IMR-90 (cell line): ENCODE measurements around the gene FBXL14. TPM values are rescaled to one million over a fixed set of nuclear protein-coding genes. Genes with fewer than 3 reads are reported as not detected.
A peak's percentile ranks its signal among the peaks of the same experiment; 100 is the strongest.

Experiments used
- ATAC-seq: fragments of 200-7000 bp; cut with Tn5 transposase; 2 replicates; pipeline ENCODE4 v1.9.1; 2020; ENCODE audit warnings: low read depth, mild to moderate bottlenecking, moderate library complexity
- BruUV-seq: library from RNA; stranded (reverse); fragments of 400-500 nt; replicated peaks from 2 replicates; lab custom pipeline; 2021; lab: Mats Ljungman, UMichigan
- CTCF ChIA-PET: fragments of 300-600 bp; formaldehyde crosslinking; extraction: SDS; loops from one replicate; lab custom pipeline; 2021; ENCODE audit warnings: antibody characterized with exemption; lab: Yijun Ruan, JAX
- POLR2A ChIA-PET: fragments of 300-600 bp; sonication (Branson Sonifier 250); formaldehyde crosslinking; loops from one replicate; lab custom pipeline; 2022; ENCODE audit warnings: antibody characterized with exemption; ENCODE audit not compliant: unreplicated experiment; lab: Charles Lee
- DNase-seq: peaks from one replicate; pipeline ENCODE4 v3.0.0; 2013
- H2AFZ ChIP-seq: replicated peaks from 2 replicates; pipeline ENCODE3; 2013; ENCODE audit warnings: low read length, mild to moderate bottlenecking; ENCODE audit not compliant: poor library complexity
- H2AK5ac ChIP-seq: 2 replicates; pipeline ENCODE4 v1.6.1; 2013; ENCODE audit warnings: low read depth, low read length, inconsistent platforms
- H2AK9ac ChIP-seq: replicated peaks from 2 replicates; pipeline ENCODE3; 2013; ENCODE audit warnings: mild to moderate bottlenecking, low read depth, low read length, moderate library complexity; ENCODE audit not compliant: poor library complexity
- H2BK120ac ChIP-seq: 2 replicates; pipeline ENCODE4 v1.6.1; 2013; ENCODE audit warnings: low read depth, low read length, inconsistent platforms
- H2BK15ac ChIP-seq: 3 replicates; pipeline ENCODE4 v1.6.1; 2013; ENCODE audit warnings: low read depth, low read length, inconsistent platforms
- H2BK20ac ChIP-seq: 2 replicates; pipeline ENCODE4 v1.6.1; 2013; ENCODE audit warnings: low read depth, mild to moderate bottlenecking, inconsistent platforms, low read length, moderate library complexity
- H2BK5ac ChIP-seq: 2 replicates; pipeline ENCODE4 v1.6.1; 2013; ENCODE audit warnings: mild to moderate bottlenecking, low read depth, low read length, inconsistent platforms; ENCODE audit not compliant: poor library complexity, severe bottlenecking
- H3K14ac ChIP-seq: replicated peaks from 2 replicates; pipeline ENCODE4 v1.6.1; 2013; ENCODE audit warnings: low read depth, low read length, inconsistent platforms
- H3K18ac ChIP-seq: 2 replicates; pipeline ENCODE4 v1.6.1; 2013; ENCODE audit warnings: low read depth, low read length, control low read depth
- H3K23ac ChIP-seq: 2 replicates; pipeline ENCODE4 v1.6.1; 2013; ENCODE audit warnings: low read depth, low read length, inconsistent platforms
- H3K27ac ChIP-seq: 2 replicates; pipeline ENCODE4 v1.5.1; 2013; ENCODE audit warnings: mild to moderate bottlenecking, control low read depth, low read length; ENCODE audit not compliant: insufficient read depth
- H3K27me3 ChIP-seq: 2 replicates; pipeline ENCODE4 v1.6.1; 2013; ENCODE audit warnings: low read length; ENCODE audit not compliant: control insufficient read depth, insufficient read depth
- H3K36me3 ChIP-seq: 2 replicates; pipeline ENCODE4 v1.6.1; 2013; ENCODE audit warnings: low read length, mixed read lengths; ENCODE audit not compliant: control insufficient read depth, insufficient read depth
- H3K4ac ChIP-seq: 2 replicates; pipeline ENCODE4 v1.6.1; 2013; ENCODE audit warnings: low read depth, low read length, inconsistent platforms
- H3K4me1 ChIP-seq: 2 replicates; pipeline ENCODE4 v1.6.1; 2013; ENCODE audit warnings: low read length, mixed read lengths; ENCODE audit not compliant: control insufficient read depth, insufficient read depth
- H3K4me2 ChIP-seq: 2 replicates; pipeline ENCODE4 v1.6.1; 2013; ENCODE audit warnings: low read depth, mild to moderate bottlenecking, control low read depth, low read length, moderate library complexity
- H3K4me3 ChIP-seq: 2 replicates; pipeline ENCODE4 v1.5.1; 2013; ENCODE audit warnings: low read depth, mild to moderate bottlenecking, control low read depth, low read length, moderate library complexity; ENCODE audit not compliant: insufficient read depth
- H3K56ac ChIP-seq: 2 replicates; pipeline ENCODE4 v1.6.1; 2013; ENCODE audit warnings: low read length, inconsistent platforms; ENCODE audit not compliant: insufficient read depth; ENCODE audit errors: extremely low read depth
- H3K79me1 ChIP-seq, 2 experiments: 2 replicates each; pipeline ENCODE4 v1.6.1; 2013; ENCODE audit warnings: low read length in 2 of 2, inconsistent platforms in 1 of 2, low read depth in 1 of 2
- H3K9ac ChIP-seq: 2 replicates; pipeline ENCODE4 v1.6.1; 2013; ENCODE audit warnings: low read depth, low read length, control low read depth
- H3K9me1 ChIP-seq: 2 replicates; pipeline ENCODE4 v1.6.1; 2013; ENCODE audit warnings: low read length, inconsistent platforms; ENCODE audit not compliant: insufficient read depth
- H3K9me3 ChIP-seq: 2 replicates; pipeline ENCODE4 v1.6.1; 2013; ENCODE audit warnings: low read length; ENCODE audit not compliant: control insufficient read depth, insufficient read depth
- H4K20me1 ChIP-seq: 2 replicates; pipeline ENCODE4 v1.6.1; 2013; ENCODE audit warnings: low read length, inconsistent platforms; ENCODE audit not compliant: insufficient read depth
- H4K5ac ChIP-seq: 2 replicates; pipeline ENCODE4 v1.6.1; 2013; ENCODE audit warnings: mild to moderate bottlenecking, low read depth, low read length, control low read depth
- H4K8ac ChIP-seq, 2 experiments: 2 replicates each; pipeline ENCODE4 v1.6.1; 2013; ENCODE audit warnings: low read depth in 2 of 2, low read length in 2 of 2, control low read depth in 1 of 2, inconsistent platforms in 1 of 2
- H4K91ac ChIP-seq: 2 replicates; pipeline ENCODE4 v1.6.1; 2013; ENCODE audit warnings: low read depth, low read length, inconsistent platforms; ENCODE audit not compliant: insufficient read depth
- BHLHE40 ChIP-seq: fragments of 150-350 bp; IDR thresholded peaks from 2 replicates; pipeline ENCODE4 v1.6.1; 2016; ENCODE audit warnings: mild to moderate bottlenecking, low read depth, low read length
- CEBPB ChIP-seq: IDR thresholded peaks from 2 replicates; pipeline ENCODE4 v1.6.1; 2012; ENCODE audit warnings: low read depth, low read length, improper control_type of control experiment
- CHD1 ChIP-seq: IDR thresholded peaks from 2 replicates; pipeline ENCODE4 v1.6.1; 2012; ENCODE audit warnings: low read depth, low read length, improper control_type of control experiment
- FOS ChIP-seq: fragments of 150-350 bp; IDR thresholded peaks from 2 replicates; pipeline ENCODE4 v1.6.1; 2016; ENCODE audit warnings: low read depth, low read length
- MAFK ChIP-seq: IDR thresholded peaks from 2 replicates; pipeline ENCODE4 v1.6.1; 2012; ENCODE audit warnings: low read depth, low read length, improper control_type of control experiment
- MAZ ChIP-seq: IDR thresholded peaks from 2 replicates; pipeline ENCODE4 v1.6.1; 2012; ENCODE audit warnings: low read depth, mild to moderate bottlenecking, low read length, improper control_type of control experiment, moderate library complexity, borderline replicate concordance
- MXI1 ChIP-seq: IDR thresholded peaks from 2 replicates; pipeline ENCODE4 v1.6.1; 2012; ENCODE audit warnings: low read depth, mild to moderate bottlenecking, low read length, moderate library complexity, borderline replicate concordance
- NFE2L2 ChIP-seq: fragments of 150-350 bp; IDR thresholded peaks from 2 replicates; pipeline ENCODE4 v1.6.1; 2016; ENCODE audit warnings: low read depth, mild to moderate bottlenecking, low read length
- POLR2A ChIP-seq: IDR thresholded peaks from 2 replicates; pipeline ENCODE4 v1.6.1; 2012; ENCODE audit warnings: mild to moderate bottlenecking, low read depth, low read length
- RAD21 ChIP-seq: IDR thresholded peaks from 2 replicates; pipeline ENCODE4 v1.6.1; 2012; ENCODE audit warnings: low read length, improper control_type of control experiment
- RCOR1 ChIP-seq: IDR thresholded peaks from 2 replicates; pipeline ENCODE4 v1.6.1; 2012; ENCODE audit warnings: mild to moderate bottlenecking, low read length, improper control_type of control experiment; ENCODE audit not compliant: insufficient replicate concordance
- RFX5 ChIP-seq: IDR thresholded peaks from 2 replicates; pipeline ENCODE4 v1.8.0; 2012; ENCODE audit warnings: low read depth, mild to moderate bottlenecking, low read length, moderate library complexity
- SMC3 ChIP-seq: fragments of 150-350 bp; IDR thresholded peaks from 2 replicates; pipeline ENCODE4 v1.6.1; 2016; ENCODE audit warnings: low read depth, mild to moderate bottlenecking, antibody characterized with exemption, low read length, moderate library complexity
- WGBS, 2 experiments: methylation state at CpG; one replicate each; pipeline versions ENCODE4 v1.1.5 to v1.1.7; 2013; ENCODE audit warnings: missing lambda C conversion rate in 2 of 2; ENCODE audit not compliant: insufficient read length in 1 of 2; ENCODE audit errors: extremely low coverage in 2 of 2; 5-methylcytosine and 5-hydroxymethylcytosine counted together
- dilution Hi-C: fragments of 300-500 bp; cut with HindIII; formaldehyde crosslinking; loops from one replicate; pipeline ENCODE4 v1.14.3; 2018; ENCODE audit warnings: low sequenced_read_pairs; ENCODE audit not compliant: unreplicated experiment
- in situ Hi-C: fragments of 300-500 bp; cut with MboI; formaldehyde crosslinking; loops from 3 replicates; pipeline ENCODE4 v1.14.3; 2019; ENCODE audit warnings: low sequenced_read_pairs, inconsistent platforms, mixed read lengths
- intact Hi-C: fragments of 100-400 bp; cut with micrococcal nuclease; formaldehyde crosslinking; loops from 2 replicates; pipeline ENCODE4 v1.10.0; 2022
- polyA plus RNA-seq, 3 experiments: library from polyadenylated mRNA; depleted of rRNA; stranded (reverse); fragments of >200 nt; gene quantifications; 2 replicates each; pipeline ENCODE4 v1.2.3, GENCODE V29; 2012; ENCODE audit warnings: low replicate concordance in 1 of 3
- total RNA-seq: library from RNA; depleted of rRNA; stranded (reverse); fragments of >200 nt; gene quantifications from 2 replicates; pipeline ENCODE4 v1.2.3, GENCODE V29; 2012
- TF ChIP-seq, protein P1 (sequence below): fragments of 150-350 bp; IDR thresholded peaks from 2 replicates; pipeline ENCODE4 v1.6.1; 2017; ENCODE audit warnings: mild to moderate bottlenecking, antibody characterized with exemption, low read length, low read depth
- TF ChIP-seq, protein P2 (sequence below): fragments of 150-350 bp; IDR thresholded peaks from 2 replicates; pipeline ENCODE4 v1.6.1; 2016; ENCODE audit warnings: low read depth, mild to moderate bottlenecking, low read length, moderate library complexity, borderline replicate concordance
- TF ChIP-seq, protein P3 (sequence below): conservative IDR thresholded peaks from 2 replicates; pipeline ENCODE4 v1.5.1; 2012; ENCODE audit warnings: mild to moderate bottlenecking, low read depth, low read length, improper control_type of control experiment

FBXL14 gene
- total and polyA plus RNA-seq, 2 of the 4 experiments (the other 2 are of a cell fraction), result 4.7 to 7.3 TPM

DNA sequence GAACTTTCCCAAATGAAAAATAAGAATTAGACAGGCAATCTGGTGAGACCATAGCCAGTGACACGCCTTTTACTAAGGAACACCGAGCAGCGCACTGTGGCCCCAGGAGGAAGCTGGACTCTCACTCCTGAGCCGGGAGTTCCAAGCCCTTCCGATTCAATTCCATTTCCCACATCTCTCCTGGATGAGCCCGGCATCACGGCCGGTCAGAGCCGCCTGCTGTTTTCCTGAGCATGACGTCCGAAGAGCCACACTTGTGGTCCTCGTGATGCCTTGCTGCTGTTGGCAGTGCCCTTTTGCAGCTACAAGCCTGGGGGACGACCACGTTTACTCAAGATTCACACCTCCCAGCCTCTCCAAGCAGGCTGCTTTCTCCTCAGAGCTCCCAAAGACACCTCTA, 40.8 kb downstream of the FBXL14 start:
- H4K91ac ChIP-seq, result peak overlapping the region; percentile 40; the same call in 1 of the 2 replicates
- H2BK5ac ChIP-seq, result peak overlapping the region; percentile 58
- H2BK15ac ChIP-seq, result peak overlapping the region; percentile 46; the same call in 1 of the 3 replicates
- ChIA-PET POLR2A (no interaction called here), CTCF (no interaction called here)
- TF ChIP-seq, protein P1, sequence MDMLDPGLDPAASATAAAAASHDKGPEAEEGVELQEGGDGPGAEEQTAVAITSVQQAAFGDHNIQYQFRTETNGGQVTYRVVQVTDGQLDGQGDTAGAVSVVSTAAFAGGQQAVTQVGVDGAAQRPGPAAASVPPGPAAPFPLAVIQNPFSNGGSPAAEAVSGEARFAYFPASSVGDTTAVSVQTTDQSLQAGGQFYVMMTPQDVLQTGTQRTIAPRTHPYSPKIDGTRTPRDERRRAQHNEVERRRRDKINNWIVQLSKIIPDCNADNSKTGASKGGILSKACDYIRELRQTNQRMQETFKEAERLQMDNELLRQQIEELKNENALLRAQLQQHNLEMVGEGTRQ, result no peak
- TF ChIP-seq BHLHE40 (no peak), RFX5 (no peak), CEBPB (no peak), SMC3 (no peak), CHD1 (no peak), RCOR1 (no peak), POLR2A (no peak), NFE2L2 (no peak), MAZ (no peak), FOS (no peak), MXI1 (no peak), RAD21 (no peak), MAFK (no peak)
- TF ChIP-seq, protein P2, sequence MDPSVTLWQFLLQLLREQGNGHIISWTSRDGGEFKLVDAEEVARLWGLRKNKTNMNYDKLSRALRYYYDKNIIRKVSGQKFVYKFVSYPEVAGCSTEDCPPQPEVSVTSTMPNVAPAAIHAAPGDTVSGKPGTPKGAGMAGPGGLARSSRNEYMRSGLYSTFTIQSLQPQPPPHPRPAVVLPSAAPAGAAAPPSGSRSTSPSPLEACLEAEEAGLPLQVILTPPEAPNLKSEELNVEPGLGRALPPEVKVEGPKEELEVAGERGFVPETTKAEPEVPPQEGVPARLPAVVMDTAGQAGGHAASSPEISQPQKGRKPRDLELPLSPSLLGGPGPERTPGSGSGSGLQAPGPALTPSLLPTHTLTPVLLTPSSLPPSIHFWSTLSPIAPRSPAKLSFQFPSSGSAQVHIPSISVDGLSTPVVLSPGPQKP, result no peak
- TF ChIP-seq, protein P3, sequence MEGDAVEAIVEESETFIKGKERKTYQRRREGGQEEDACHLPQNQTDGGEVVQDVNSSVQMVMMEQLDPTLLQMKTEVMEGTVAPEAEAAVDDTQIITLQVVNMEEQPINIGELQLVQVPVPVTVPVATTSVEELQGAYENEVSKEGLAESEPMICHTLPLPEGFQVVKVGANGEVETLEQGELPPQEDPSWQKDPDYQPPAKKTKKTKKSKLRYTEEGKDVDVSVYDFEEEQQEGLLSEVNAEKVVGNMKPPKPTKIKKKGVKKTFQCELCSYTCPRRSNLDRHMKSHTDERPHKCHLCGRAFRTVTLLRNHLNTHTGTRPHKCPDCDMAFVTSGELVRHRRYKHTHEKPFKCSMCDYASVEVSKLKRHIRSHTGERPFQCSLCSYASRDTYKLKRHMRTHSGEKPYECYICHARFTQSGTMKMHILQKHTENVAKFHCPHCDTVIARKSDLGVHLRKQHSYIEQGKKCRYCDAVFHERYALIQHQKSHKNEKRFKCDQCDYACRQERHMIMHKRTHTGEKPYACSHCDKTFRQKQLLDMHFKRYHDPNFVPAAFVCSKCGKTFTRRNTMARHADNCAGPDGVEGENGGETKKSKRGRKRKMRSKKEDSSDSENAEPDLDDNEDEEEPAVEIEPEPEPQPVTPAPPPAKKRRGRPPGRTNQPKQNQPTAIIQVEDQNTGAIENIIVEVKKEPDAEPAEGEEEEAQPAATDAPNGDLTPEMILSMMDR, result no peak
- in situ Hi-C loops (no loop called here), intact Hi-C loops (no loop called here), dilution Hi-C loops (loop anchor here (25.0 kb wide), 1 partner anchor 441 kb away; no protein-coding TSS in a partner anchor)
- H4K8ac ChIP-seq, result peak overlapping the region in 1 of 2 experiments; percentile 68; a peak in 2 of 4 replicates
- H3K27ac ChIP-seq, result peak overlapping the region; percentile 84; the same call in 1 of the 2 replicates
- no peaks in the 10 kb centered on the region for H3K36me3 ChIP-seq
- no peak overlapping the region for H2AK9ac ChIP-seq
- H3K4ac ChIP-seq, result peak overlapping the region; percentile 81
- H3K79me1 ChIP-seq, result peaks cover 28 to 80% of the 10 kb centered on the region in 2 experiments
- no peak for DNase-seq
- peak overlapping the region; percentile 75 for H3K14ac ChIP-seq
- H3K4me1 ChIP-seq, result peaks cover 26% of the 10 kb centered on the region
- H2AK5ac ChIP-seq, result peak overlapping the region; percentile 89; the same call in 1 of the 2 replicates
- H2BK120ac ChIP-seq, result peak overlapping the region; percentile 75
- peaks cover 25% of the 10 kb centered on the region for H3K9me1 ChIP-seq
- H3K23ac ChIP-seq, result peak overlapping the region; percentile 69; the same call in 1 of the 2 replicates
- H3K9ac ChIP-seq, result no peak overlapping the region
- no peak overlapping the region for H3K4me3 ChIP-seq
- H4K20me1 ChIP-seq, result peaks cover 48% of the 10 kb centered on the region
- no peak overlapping the region for H3K56ac ChIP-seq
- no peak overlapping the region; the same call in 1 of the 2 replicates for H3K18ac ChIP-seq
- no peak overlapping the region for H2AFZ ChIP-seq
- H3K27me3 ChIP-seq, result no peaks in the 10 kb centered on the region
- WGBS, 2 experiments, result 85% methylated on average over 6 of the region's 14 CpGs; no CpG with 5 or more reads in 1 of the 2 experiments
- no peak for ATAC-seq
- H2BK20ac ChIP-seq, result peak overlapping the region; percentile 68
- H3K4me2 ChIP-seq, result no peak overlapping the region
- H3K9me3 ChIP-seq, result no peaks in the 10 kb centered on the region
- no TSS peak for BruUV-seq
- H4K5ac ChIP-seq, result peak overlapping the region; percentile 27; the same call in 1 of the 2 replicates
